GM21528 (cell line): ENCODE results near the gene NXPH1.

Experiments used
- ATAC-seq: cut with Tn5 transposase; IDR thresholded peaks from one replicate; pipeline ENCODE4 v1.9.1; 2021; ENCODE audit warnings: mild to moderate bottlenecking, moderate library complexity; ENCODE audit not compliant: unreplicated experiment, low FRiP score

NXPH1 gene

GRCh38 chr7:8783229-8783628 lies 349.8 kb downstream of the NXPH1 start:
- ATAC-seq: no peak

- ATAC-seq: no peak
Observed at GRCh38 chr7:8785081-8785480, 351.7 kb downstream of the NXPH1 start.

GRCh38 chr7:8800986-8801385 lies 367.6 kb downstream of the NXPH1 start:
- no peak for ATAC-seq
